ENCODE measurements around the gene TBC1D9. TPM values are rescaled to one million over a fixed set of nuclear protein-coding genes. Genes with fewer than 3 reads are reported as not detected.
A peak's percentile ranks its signal among the peaks of the same experiment; 100 is the strongest.

The TBC1D9 gene
- total and polyA plus RNA-seq, 11 donors = 4.6 to 26.5 (median 13.3) TPM

GRCh38 chr4:140706276-140706625, 49.9 kb downstream of the TBC1D9 start:
- peak in 1 of 4 donors; percentile 11 for ATAC-seq
- intact Hi-C loops (cut with DNase I) = no loop called here
- Histone ChIP-seq H3K9me3 (no peaks in the 10 kb centered on the region), H3K4me3 (no peak overlapping the region), H3K27me3 (no peaks in the 10 kb centered on the region), H3K4me1 (peaks cover 0 to 51% (median 31%) of the 10 kb centered on the region in 12 donors), H3K36me3 (peaks cover 0 to 2% (median 0%) of the 10 kb centered on the region in 9 donors), H3K27ac (peak overlapping the region in 1 of 12 donors; percentile 1)
- 76 to 78% (median 77%) methylated on average over 2 of the region's 2 CpGs for WGBS, 4 donors
- no peak for DNase-seq
- TF ChIP-seq POLR2A (IDR thresholded peaks at IDR 0.05) (no peak), CTCF (IDR thresholded peaks at IDR 0.05) (no peak)

- H3K4me1 ChIP-seq = peaks cover 0 to 50% (median 28%) of the 10 kb centered on the region in 12 donors
- H3K27me3 ChIP-seq = no peaks in the 10 kb centered on the region
- H3K4me3 ChIP-seq = no peak overlapping the region
- H3K27ac ChIP-seq = peak overlapping the region in 1 of 12 donors; percentile 1
- DNase-seq (no peak), ATAC-seq (no peak)
- H3K9me3 ChIP-seq = no peaks in the 10 kb centered on the region
- intact Hi-C loops (cut with DNase I) = no loop called here
- no peak for TF ChIP-seq CTCF (IDR thresholded peaks at IDR 0.05)
- no peak for TF ChIP-seq POLR2A (IDR thresholded peaks at IDR 0.05)
- peaks cover 0 to 7% (median 3%) of the 10 kb centered on the region in 9 donors for H3K36me3 ChIP-seq
- 82 to 91% (median 88%) methylated on average over 8 of the region's 8 CpGs for WGBS, 4 donors
These were observed 50.4 kb downstream of the TBC1D9 start for GRCh38 chr4:140705625-140706275.

GRCh38 chr4:140704964-140705363, 51.2 kb downstream of the TBC1D9 start:
- no peaks in the 10 kb centered on the region for H3K27me3 ChIP-seq
- 92 to 96% (median 93%) methylated on average over 2 of the region's 2 CpGs for WGBS, 4 donors
- no peak for DNase-seq
- peaks cover 0 to 42% (median 22%) of the 10 kb centered on the region in 12 donors for H3K4me1 ChIP-seq
- H3K9me3 ChIP-seq = no peaks in the 10 kb centered on the region
- H3K4me3 ChIP-seq = no peak overlapping the region
- ATAC-seq = no peak
- intact Hi-C loops (cut with DNase I) = no loop called here
- TF ChIP-seq CTCF (IDR thresholded peaks at IDR 0.05) (no peak), POLR2A (IDR thresholded peaks at IDR 0.05) (no peak)
- H3K27ac ChIP-seq = no peak overlapping the region
- peaks cover 0 to 15% (median 6%) of the 10 kb centered on the region in 9 donors for H3K36me3 ChIP-seq

- 95 to 98% (median 96%) methylated on average over 4 of the region's 4 CpGs for WGBS, 4 donors
- Histone ChIP-seq H3K27me3 (no peaks in the 10 kb centered on the region), H3K27ac (no peak overlapping the region), H3K4me3 (no peak overlapping the region), H3K36me3 (peaks cover 0 to 20% (median 6%) of the 10 kb centered on the region in 9 donors), H3K4me1 (peaks cover 0 to 42% (median 20%) of the 10 kb centered on the region in 12 donors), H3K9me3 (no peaks in the 10 kb centered on the region)
- TF ChIP-seq POLR2A (IDR thresholded peaks at IDR 0.05) (no peak), CTCF (IDR thresholded peaks at IDR 0.05) (no peak)
- intact Hi-C loops (cut with DNase I) = no loop called here
- DNase-seq (no peak), ATAC-seq (no peak)
These were observed 51.7 kb downstream of the TBC1D9 start for GRCh38 chr4:140704392-140704960.
